ENCODE results near the gene REEP6.

DNA sequence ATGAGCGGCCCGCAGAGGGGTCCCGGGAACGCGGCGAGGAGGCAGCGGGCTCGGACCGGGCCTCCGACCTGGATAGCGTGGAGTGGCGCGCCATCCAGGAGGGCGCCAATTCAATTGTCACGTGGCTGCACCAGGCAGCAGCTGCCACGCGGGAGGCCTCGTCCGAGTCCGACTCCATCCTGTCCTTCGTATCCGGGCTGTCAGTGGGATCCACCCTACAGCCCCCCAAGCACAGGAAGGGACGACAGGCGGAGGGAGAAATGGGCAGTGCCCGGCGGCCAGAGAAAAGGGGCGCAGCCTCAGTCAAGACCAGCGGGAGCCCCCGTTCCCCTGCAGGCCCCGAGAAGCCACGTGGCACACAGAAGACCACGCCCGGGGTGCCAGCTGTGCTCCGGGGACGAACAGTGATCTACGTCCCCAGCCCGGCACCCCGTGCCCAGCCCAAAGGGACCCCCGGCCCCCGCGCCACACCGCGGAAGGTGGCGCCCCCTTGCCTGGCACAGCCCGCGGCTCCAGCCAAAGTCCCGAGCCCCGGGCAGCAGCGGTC lies 22.6 kb upstream of the REEP6 start:
- no peak for TF ChIP-seq CTCF (IDR thresholded peaks at IDR 0.05)
- TF ChIP-seq EZH2phosphoT487 (IDR thresholded peaks at IDR 0.05; ENCODE audit: borderline replicate concordance, low read depth), result no peak
- TF ChIP-seq TEAD4 (IDR thresholded peaks at IDR 0.05; ENCODE audit: borderline replicate concordance, insufficient read depth), result no peak
- TF ChIP-seq, protein P1, sequence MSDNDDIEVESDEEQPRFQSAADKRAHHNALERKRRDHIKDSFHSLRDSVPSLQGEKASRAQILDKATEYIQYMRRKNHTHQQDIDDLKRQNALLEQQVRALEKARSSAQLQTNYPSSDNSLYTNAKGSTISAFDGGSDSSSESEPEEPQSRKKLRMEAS (IDR thresholded peaks at IDR 0.05; ENCODE audit: low read depth), result no peak
- TF ChIP-seq, protein P2, sequence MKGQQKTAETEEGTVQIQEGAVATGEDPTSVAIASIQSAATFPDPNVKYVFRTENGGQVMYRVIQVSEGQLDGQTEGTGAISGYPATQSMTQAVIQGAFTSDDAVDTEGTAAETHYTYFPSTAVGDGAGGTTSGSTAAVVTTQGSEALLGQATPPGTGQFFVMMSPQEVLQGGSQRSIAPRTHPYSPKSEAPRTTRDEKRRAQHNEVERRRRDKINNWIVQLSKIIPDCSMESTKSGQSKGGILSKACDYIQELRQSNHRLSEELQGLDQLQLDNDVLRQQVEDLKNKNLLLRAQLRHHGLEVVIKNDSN (IDR thresholded peaks at IDR 0.05; ENCODE audit: borderline replicate concordance, low read depth), result no peak
- no peak for TF ChIP-seq EP300 (IDR thresholded peaks at IDR 0.05; ENCODE audit: borderline replicate concordance in 1 of 2, low read depth in 1 of 2, low read length in 1 of 2)
- TF ChIP-seq MEF2A (IDR thresholded peaks at IDR 0.05; ENCODE audit: borderline replicate concordance, low read depth), result no peak
- TF ChIP-seq RFX5 (IDR thresholded peaks at IDR 0.05; ENCODE audit: low read length), result no peak
- no peak for TF ChIP-seq SIN3A (IDR thresholded peaks at IDR 0.05; ENCODE audit: borderline replicate concordance, low read depth, low read length)

Measured in SK-N-SH (cell line).